CD4-positive, alpha-beta T cell (primary cell): Measurements from ENCODE around the gene PID1. TPM values are rescaled to one million over a fixed set of nuclear protein-coding genes. Genes with fewer than 3 reads are reported as not detected.

Experiments used
- ATAC-seq: fragments of 200-7000 bp; cut with Tn5 transposase; one replicate; pipeline ENCODE4 v1.10.0; 2022; ENCODE audit warnings: mild to moderate bottlenecking; ENCODE audit not compliant: poor library complexity
- CTCF ChIA-PET: fragments of 350-600 bp; sonication (Branson Sonifier 250); formaldehyde crosslinking; loops from one replicate; lab custom pipeline; 2021; ENCODE audit warnings: antibody characterized with exemption, inconsistent platforms; lab: Charles Lee
- POLR2A ChIA-PET: fragments of 350-600 bp; sonication (Branson Sonifier 250); formaldehyde crosslinking; loops from one replicate; lab custom pipeline; 2021; ENCODE audit warnings: antibody characterized with exemption, inconsistent platforms; lab: Charles Lee
- DNase-seq, 14 experiments: peaks; one replicate each; pipeline ENCODE4 v3.0.0-alpha.2; 2013 to 2020; ENCODE audit warnings: mixed read lengths in 2 of 14
- H3K27ac ChIP-seq, 2 donors: one replicate each; pipeline versions ENCODE4 v1.5.1 to v1.7.0; 2013; ENCODE audit warnings: low read length in 2 of 2, low read depth in 1 of 2, mild to moderate bottlenecking in 1 of 2
- H3K27me3 ChIP-seq, 2 experiments: 1 replicate in 1 of 2; 2 replicates in 1 of 2; pipeline versions ENCODE4 v1.6.1 to v1.7.0; 2013; ENCODE audit warnings: low read length in 2 of 2, control low read depth in 1 of 2, mild to moderate bottlenecking in 1 of 2, moderate library complexity in 1 of 2; ENCODE audit not compliant: insufficient read depth in 2 of 2, control insufficient read depth in 1 of 2
- H3K36me3 ChIP-seq: one replicate; pipeline ENCODE4 v1.6.1; 2013; ENCODE audit warnings: low read length, control low read depth; ENCODE audit not compliant: insufficient read depth
- H3K4me1 ChIP-seq: one replicate; pipeline ENCODE4 v1.6.1; 2013; ENCODE audit warnings: low read length, control low read depth; ENCODE audit not compliant: insufficient read depth
- H3K4me3 ChIP-seq: one replicate; pipeline ENCODE4 v1.5.1; 2013; ENCODE audit warnings: mild to moderate bottlenecking, low read length, moderate library complexity
- H3K9me3 ChIP-seq, 2 experiments: 1 replicate in 1 of 2; 2 replicates in 1 of 2; pipeline versions ENCODE4 v1.6.1 to v1.7.0; 2013; ENCODE audit warnings: low read length in 2 of 2, mild to moderate bottlenecking in 2 of 2, control low read depth in 1 of 2, moderate library complexity in 1 of 2; ENCODE audit not compliant: control insufficient read depth in 1 of 2, insufficient read depth in 1 of 2
- H3K27ac Mint-ChIP-seq: one replicate; pipeline ENCODE4 v1.8.0; 2020; ENCODE audit warnings: mixed read lengths
- H3K27me3 Mint-ChIP-seq: one replicate; pipeline ENCODE4 v1.8.0; 2021; ENCODE audit warnings: mixed read lengths
- H3K36me3 Mint-ChIP-seq: one replicate; pipeline ENCODE4 v1.8.0; 2021; ENCODE audit warnings: low read depth, mixed read lengths
- H3K4me1 Mint-ChIP-seq: one replicate; pipeline ENCODE4 v1.8.0; 2021; ENCODE audit warnings: low read depth, mixed read lengths
- H3K4me3 Mint-ChIP-seq: one replicate; pipeline ENCODE4 v1.8.0; 2020; ENCODE audit warnings: mild to moderate bottlenecking, mixed read lengths
- H3K9me3 Mint-ChIP-seq: one replicate; pipeline ENCODE4 v1.8.0; 2020; ENCODE audit warnings: mixed read lengths
- CTCF ChIP-seq: fragments of 200-600 bp; IDR thresholded peaks from one replicate; pipeline ENCODE4 v1.8.0; 2022; ENCODE audit warnings: antibody characterized with exemption, mild to moderate bottlenecking
- intact Hi-C, 2 experiments: fragments of 100-400 bp; cut with DNase I in 1 of 2; cut with micrococcal nuclease in 1 of 2; formaldehyde crosslinking; loops; one replicate each; pipeline versions ENCODE4 v1.15.1 to v1.9.0; 2023 to 2025; cut with DNase I, micrococcal nuclease
- total RNA-seq, 174 experiments: library from RNA in 2 of 174; stranded (reverse) in 2 of 174; gene quantifications; one replicate each; pipeline ENCODE4 v1.2.3 and lab custom pipeline; 2021 to 2026

Gene PID1
- total RNA-seq, 2 experiments from 2014 or later: 0.38 to 0.53 TPM

GRCh38 chr2:229268626-229269025 lies 2.5 kb downstream of the PID1 start:
- Mint-ChIP-seq H3K4me1 (no peaks in the 10 kb centered on the region), H3K9me3 (no peaks in the 10 kb centered on the region), H3K27me3 (peaks cover 37% of the 10 kb centered on the region), H3K4me3 (no peak overlapping the region), H3K27ac (no peak overlapping the region), H3K36me3 (no peaks in the 10 kb centered on the region)
- H3K27me3 ChIP-seq: peaks cover 4 to 20% of the 10 kb centered on the region in 2 experiments
- H3K36me3 ChIP-seq: no peaks in the 10 kb centered on the region
- POLR2A ChIA-PET: no interaction called here
- H3K4me1 ChIP-seq: no peaks in the 10 kb centered on the region
- ATAC-seq (no peak), DNase-seq (no peak)
- intact Hi-C loops: no loop called here
- CTCF ChIA-PET: no interaction called here
- no peak for TF ChIP-seq CTCF
- no peak overlapping the region for H3K27ac ChIP-seq
- H3K4me3 ChIP-seq: no peak overlapping the region
- peaks cover 0 to 5% of the 10 kb centered on the region in 2 experiments for H3K9me3 ChIP-seq

GRCh38 chr2:229267080-229267479 lies 4.0 kb downstream of the PID1 start:
- Mint-ChIP-seq H3K4me3 (no peak overlapping the region), H3K4me1 (no peaks in the 10 kb centered on the region), H3K9me3 (no peaks in the 10 kb centered on the region), H3K36me3 (no peaks in the 10 kb centered on the region), H3K27ac (no peak overlapping the region), H3K27me3 (peaks cover 29% of the 10 kb centered on the region)
- ATAC-seq (no peak), DNase-seq (no peak)
- Histone ChIP-seq H3K9me3 (peaks cover 0 to 3% of the 10 kb centered on the region in 2 experiments), H3K27me3 (peaks cover 2 to 17% of the 10 kb centered on the region in 2 experiments), H3K4me3 (no peak overlapping the region), H3K4me1 (no peaks in the 10 kb centered on the region), H3K27ac (no peak overlapping the region), H3K36me3 (no peaks in the 10 kb centered on the region)
- intact Hi-C loops: no loop called here
- TF ChIP-seq CTCF: no peak
- CTCF ChIA-PET: no interaction called here
- POLR2A ChIA-PET: no interaction called here

- no peaks in the 10 kb centered on the region for H3K36me3 ChIP-seq
- CTCF ChIA-PET: no interaction called here
- H3K27me3 Mint-ChIP-seq: peaks cover 22% of the 10 kb centered on the region
- peaks cover under 1 to 13% of the 10 kb centered on the region in 2 experiments for H3K27me3 ChIP-seq
- peaks cover 0 to 10% of the 10 kb centered on the region in 2 experiments for H3K9me3 ChIP-seq
- no peak overlapping the region for H3K27ac Mint-ChIP-seq
- no peak for DNase-seq
- H3K4me3 Mint-ChIP-seq: no peak overlapping the region
- POLR2A ChIA-PET: no interaction called here
- TF ChIP-seq CTCF: no peak
- ATAC-seq: no peak
- no peaks in the 10 kb centered on the region for H3K4me1 ChIP-seq
- peaks cover 3% of the 10 kb centered on the region for H3K9me3 Mint-ChIP-seq
- H3K4me3 ChIP-seq: no peak overlapping the region
- H3K27ac ChIP-seq: no peak overlapping the region
- H3K36me3 Mint-ChIP-seq: no peaks in the 10 kb centered on the region
- no peaks in the 10 kb centered on the region for H3K4me1 Mint-ChIP-seq
- intact Hi-C loops: no loop called here
These were observed 5.4 kb downstream of the PID1 start for GRCh38 chr2:229265727-229266126.
